ENCODE measurements around the gene GPC1. TPM values are rescaled to one million over a fixed set of nuclear protein-coding genes. Genes with fewer than 3 reads are reported as not detected.

GPC1 gene
- total RNA-seq, 1 donor from 2014 or later = 123 TPM

- intact Hi-C loops (cut with DNase I) = no loop called here
- peaks cover 23 to 28% of the 10 kb centered on the region in 2 donors for H3K4me1 ChIP-seq
- TF ChIP-seq, protein P1, sequence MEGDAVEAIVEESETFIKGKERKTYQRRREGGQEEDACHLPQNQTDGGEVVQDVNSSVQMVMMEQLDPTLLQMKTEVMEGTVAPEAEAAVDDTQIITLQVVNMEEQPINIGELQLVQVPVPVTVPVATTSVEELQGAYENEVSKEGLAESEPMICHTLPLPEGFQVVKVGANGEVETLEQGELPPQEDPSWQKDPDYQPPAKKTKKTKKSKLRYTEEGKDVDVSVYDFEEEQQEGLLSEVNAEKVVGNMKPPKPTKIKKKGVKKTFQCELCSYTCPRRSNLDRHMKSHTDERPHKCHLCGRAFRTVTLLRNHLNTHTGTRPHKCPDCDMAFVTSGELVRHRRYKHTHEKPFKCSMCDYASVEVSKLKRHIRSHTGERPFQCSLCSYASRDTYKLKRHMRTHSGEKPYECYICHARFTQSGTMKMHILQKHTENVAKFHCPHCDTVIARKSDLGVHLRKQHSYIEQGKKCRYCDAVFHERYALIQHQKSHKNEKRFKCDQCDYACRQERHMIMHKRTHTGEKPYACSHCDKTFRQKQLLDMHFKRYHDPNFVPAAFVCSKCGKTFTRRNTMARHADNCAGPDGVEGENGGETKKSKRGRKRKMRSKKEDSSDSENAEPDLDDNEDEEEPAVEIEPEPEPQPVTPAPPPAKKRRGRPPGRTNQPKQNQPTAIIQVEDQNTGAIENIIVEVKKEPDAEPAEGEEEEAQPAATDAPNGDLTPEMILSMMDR (IDR thresholded peaks at IDR 0.05) = no peak
- no peaks in the 10 kb centered on the region for H3K27me3 ChIP-seq
- no peaks in the 10 kb centered on the region for H3K9me3 ChIP-seq
- DNase-seq (ENCODE audit: low spot score in 2 of 2) = peak; percentile 8 to 63
- peak overlapping the region; percentile 56 to 92 for H3K27ac ChIP-seq
- no peak overlapping the region for H3K4me3 ChIP-seq
- H3K36me3 ChIP-seq = no peaks in the 10 kb centered on the region
These were observed 2.4 kb upstream of the GPC1 start for GRCh38 chr2:240432820-240433801.

DNA sequence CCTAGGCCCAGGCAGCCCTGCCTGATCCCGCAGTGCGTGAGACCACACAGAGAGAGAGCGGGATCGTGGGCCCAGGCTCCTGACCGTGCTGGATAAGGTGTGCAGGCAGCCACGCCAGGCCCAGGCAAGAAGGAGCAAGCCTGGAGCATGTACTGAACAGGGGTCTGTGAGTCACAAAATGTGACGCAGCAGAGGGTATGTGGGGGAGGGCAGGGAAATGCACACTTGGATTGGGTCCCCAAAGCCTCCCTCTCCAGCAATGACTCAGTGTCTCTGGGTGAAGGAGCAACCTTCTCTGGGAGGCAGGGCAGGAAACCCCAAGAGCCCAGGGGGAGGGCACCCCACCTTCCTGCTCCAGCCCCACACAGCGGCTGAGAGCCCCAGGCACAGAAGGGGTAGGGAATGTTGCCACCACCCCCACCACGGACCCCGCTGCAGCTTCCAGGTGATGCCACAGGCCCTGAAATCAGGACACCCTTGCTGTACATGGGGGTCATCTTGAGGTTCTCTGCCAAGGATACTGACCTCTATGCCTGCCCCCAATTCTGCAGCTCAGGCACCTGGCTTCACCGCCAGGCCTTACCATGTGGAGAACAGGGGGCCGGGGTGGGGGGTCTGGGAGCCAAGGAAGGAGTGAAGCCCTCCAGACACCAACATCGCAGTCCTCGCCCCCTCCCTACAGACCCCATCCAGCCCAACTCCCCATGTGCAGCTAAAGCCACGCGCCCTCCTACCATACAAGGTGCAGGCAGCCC is 1.3 kb upstream of the GPC1 start:
- Histone ChIP-seq H3K4me3 (peak overlapping the region; percentile 98), H3K27ac (peak overlapping the region; percentile 92 to 98), H3K36me3 (no peaks in the 10 kb centered on the region), H3K27me3 (no peaks in the 10 kb centered on the region), H3K9me3 (no peaks in the 10 kb centered on the region), H3K4me1 (peaks cover 23 to 28% of the 10 kb centered on the region in 2 donors)
- intact Hi-C loops (cut with DNase I) = loop anchor here (1.0 to 2.0 kb wide), 2 partner anchors 45 to 64 kb away; no protein-coding TSS in a partner anchor
- peak; percentile 54 to 93 for DNase-seq (ENCODE audit: low spot score in 2 of 2)
- TF ChIP-seq, protein P1 (IDR thresholded peaks at IDR 0.05) = no peak

GRCh38 chr2:240434728-240435456 is 571 bp upstream of the GPC1 start:
- H3K36me3 ChIP-seq = no peaks in the 10 kb centered on the region
- peak overlapping the region; percentile 98 for H3K4me3 ChIP-seq
- intact Hi-C loops (cut with DNase I) = loop anchor here (1.0 to 5.0 kb wide), 7 partner anchors 46 to 1033 kb away; partner anchors contain the start of genes COPS9, DUSP28 and HDAC4
- H3K27me3 ChIP-seq = no peaks in the 10 kb centered on the region
- H3K4me1 ChIP-seq = peaks cover 23 to 28% of the 10 kb centered on the region in 2 donors
- TF ChIP-seq, protein P1 (IDR thresholded peaks at IDR 0.05) = no peak
- H3K9me3 ChIP-seq = no peaks in the 10 kb centered on the region
- peak; percentile 53 to 95 for DNase-seq (ENCODE audit: low spot score in 2 of 2)
- H3K27ac ChIP-seq = peak overlapping the region; percentile 92 to 98

DNA sequence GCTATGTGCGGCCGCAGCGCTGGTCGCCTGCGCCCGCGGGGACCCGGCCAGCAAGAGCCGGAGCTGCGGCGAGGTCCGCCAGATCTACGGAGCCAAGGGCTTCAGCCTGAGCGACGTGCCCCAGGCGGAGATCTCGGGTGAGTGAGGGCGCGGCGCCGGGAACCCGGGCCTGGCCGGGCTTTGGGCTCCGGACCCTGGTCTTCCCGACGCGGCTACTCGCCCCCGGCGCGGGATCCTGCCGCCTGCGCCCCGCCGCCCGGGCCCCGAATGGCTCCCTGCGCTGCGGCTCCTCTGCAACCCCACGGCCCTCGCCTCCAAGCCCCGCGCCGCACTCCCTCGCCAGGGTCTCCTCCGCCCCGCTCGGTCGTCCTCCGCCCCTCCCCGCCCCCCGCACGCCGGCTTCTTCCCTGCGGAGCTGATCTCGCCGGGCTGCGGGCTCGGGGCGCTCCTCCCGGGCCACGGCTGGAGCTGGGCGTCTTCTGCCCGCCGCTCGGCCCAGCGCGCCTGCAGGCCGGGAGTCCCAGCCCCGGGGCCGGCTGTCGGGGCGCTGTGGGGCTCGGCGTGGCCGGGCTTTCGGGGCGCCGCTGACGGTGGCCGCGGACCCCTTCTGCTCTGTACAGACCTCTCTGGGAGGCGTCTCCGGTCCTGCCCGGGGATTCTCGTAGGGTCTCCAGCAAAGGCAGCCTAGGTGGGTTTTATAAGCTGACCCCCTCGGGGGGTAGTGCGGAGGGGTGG is 652 bp downstream of the GPC1 start:
- TF ChIP-seq, protein P1 (IDR thresholded peaks at IDR 0.05) = no peak
- Histone ChIP-seq H3K4me3 (peak overlapping the region; percentile 98), H3K36me3 (no peaks in the 10 kb centered on the region), H3K4me1 (peaks cover 23 to 28% of the 10 kb centered on the region in 2 donors), H3K9me3 (no peaks in the 10 kb centered on the region), H3K27me3 (no peaks in the 10 kb centered on the region), H3K27ac (peak overlapping the region; percentile 94 to 98)
- no peak for DNase-seq (ENCODE audit: low spot score in 2 of 2)
- intact Hi-C loops (cut with DNase I) = loop anchor here (1.0 to 5.0 kb wide), 6 partner anchors 47 to 1034 kb away; partner anchors contain the start of genes COPS9, DUSP28 and HDAC4
